ENCODE data around the gene CLEC4G.

- no peak for TF ChIP-seq TCF12 (IDR thresholded peaks at IDR 0.05; ENCODE audit: low read depth)
- no peak for TF ChIP-seq YY1 (IDR thresholded peaks at IDR 0.05; ENCODE audit: low read depth)
- TF ChIP-seq CEBPB (IDR thresholded peaks at IDR 0.05): no peak
- no peak for TF ChIP-seq RAD21 (IDR thresholded peaks at IDR 0.05; ENCODE audit: low read depth)
- TF ChIP-seq, protein P1, sequence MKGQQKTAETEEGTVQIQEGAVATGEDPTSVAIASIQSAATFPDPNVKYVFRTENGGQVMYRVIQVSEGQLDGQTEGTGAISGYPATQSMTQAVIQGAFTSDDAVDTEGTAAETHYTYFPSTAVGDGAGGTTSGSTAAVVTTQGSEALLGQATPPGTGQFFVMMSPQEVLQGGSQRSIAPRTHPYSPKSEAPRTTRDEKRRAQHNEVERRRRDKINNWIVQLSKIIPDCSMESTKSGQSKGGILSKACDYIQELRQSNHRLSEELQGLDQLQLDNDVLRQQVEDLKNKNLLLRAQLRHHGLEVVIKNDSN (IDR thresholded peaks at IDR 0.05): no peak
- no peak for TF ChIP-seq TAF1 (IDR thresholded peaks at IDR 0.05; ENCODE audit: low read depth)
These were observed 5.3 kb upstream of the CLEC4G start for GRCh38 chr19:7737215-7737614.

All from Ishikawa (cell line).